PC-3 (cell line): Measurements from ENCODE around the gene COLEC12. TPM values are rescaled to one million over a fixed set of nuclear protein-coding genes. Genes with fewer than 3 reads are reported as not detected.

Experiments
- ATAC-seq: fragments of 200-7000 bp; cut with Tn5 transposase; 2 replicates; pipeline ENCODE4 v1.9.1; 2020; ENCODE audit warnings: mild to moderate bottlenecking, moderate library complexity
- BruUV-seq: library from RNA; stranded (reverse); fragments of 400-500 nt; replicated peaks from 2 replicates; lab custom pipeline; 2021; lab: Mats Ljungman, UMichigan
- CTCF ChIA-PET: fragments of 300-600 bp; sonication (Branson Sonifier 250); formaldehyde crosslinking; loops from one replicate; lab custom pipeline; 2022; ENCODE audit warnings: antibody characterized with exemption; lab: Charles Lee
- POLR2A ChIA-PET: fragments of 300-600 bp; sonication (Branson Sonifier 250); formaldehyde crosslinking; loops from one replicate; lab custom pipeline; 2022; ENCODE audit warnings: antibody characterized with exemption; ENCODE audit not compliant: unreplicated experiment; lab: Charles Lee
- DNase-seq: peaks from one replicate; pipeline ENCODE4 v3.0.0-alpha.2; 2015
- H2AFZ ChIP-seq: fragments of 300-600 bp; sonication (generic); 2 replicates; pipeline ENCODE4 v1.6.0; 2016; ENCODE audit warnings: antibody characterized with exemption, low read length
- H3F3A ChIP-seq: fragments of 300-600 bp; sonication (generic); one replicate; pipeline ENCODE4 v1.6.0; 2017; ENCODE audit warnings: antibody characterized with exemption, low read length, control low read depth, mild to moderate bottlenecking; ENCODE audit not compliant: unreplicated experiment
- H3K27ac ChIP-seq: fragments of 300-600 bp; sonication (generic); 2 replicates; pipeline ENCODE4 v1.5.1; 2016; ENCODE audit warnings: mild to moderate bottlenecking, low read length
- H3K27me3 ChIP-seq: fragments of 300-600 bp; sonication (generic); 2 replicates; pipeline ENCODE4 v1.6.1; 2016; ENCODE audit warnings: low read length, mixed read lengths
- H3K36me3 ChIP-seq: fragments of 300-600 bp; sonication (generic); 2 replicates; pipeline ENCODE4 v1.6.1; 2016; ENCODE audit warnings: low read depth, mixed run types, low read length, mixed read lengths
- H3K4me1 ChIP-seq: fragments of 300-600 bp; sonication (generic); 2 replicates; pipeline ENCODE4 v1.5.1; 2016; ENCODE audit warnings: low read length; ENCODE audit not compliant: insufficient read depth
- H3K4me2 ChIP-seq: fragments of 300-600 bp; sonication (generic); 2 replicates; pipeline ENCODE4 v1.6.0; 2016; ENCODE audit warnings: low read length
- H3K4me3 ChIP-seq: fragments of 300-600 bp; sonication (generic); 2 replicates; pipeline ENCODE4 v1.5.1; 2016; ENCODE audit warnings: mild to moderate bottlenecking, low read length, mixed read lengths
- H3K79me2 ChIP-seq: fragments of 300-600 bp; sonication (generic); 2 replicates; pipeline ENCODE4 v1.6.1; 2017; ENCODE audit warnings: low read length, mixed read lengths
- H3K9ac ChIP-seq: fragments of 300-600 bp; sonication (generic); 2 replicates; pipeline ENCODE4 v1.6.0; 2016; ENCODE audit warnings: mild to moderate bottlenecking, low read length
- H3K9me2 ChIP-seq: fragments of 300-600 bp; sonication (generic); replicated peaks from 2 replicates; pipeline ENCODE4 v1.6.1; 2016; ENCODE audit warnings: mixed run types, low read length, mixed read lengths
- H3K9me3 ChIP-seq: fragments of 300-600 bp; sonication (generic); 2 replicates; pipeline ENCODE4 v1.6.1; 2016; ENCODE audit warnings: low read length, mixed read lengths
- H4K20me1 ChIP-seq: fragments of 300-600 bp; sonication (generic); 2 replicates; pipeline ENCODE4 v1.6.1; 2016; ENCODE audit warnings: low read length, mixed read lengths
- CTCF ChIP-seq: fragments of 300-600 bp; sonication (generic); conservative IDR thresholded peaks from 2 replicates; pipeline ENCODE4 v1.5.1; 2017; ENCODE audit warnings: antibody characterized with exemption, low read depth, mild to moderate bottlenecking, low read length
- EZH2 ChIP-seq: fragments of 300-600 bp; sonication (generic); IDR thresholded peaks from one replicate; pipeline ENCODE4 v1.6.1; 2017; ENCODE audit warnings: antibody characterized with exemption, mild to moderate bottlenecking, low read length; ENCODE audit not compliant: unreplicated experiment
- EZH2phosphoT487 ChIP-seq: fragments of 300-600 bp; sonication (generic); IDR thresholded peaks from 2 replicates; pipeline ENCODE4 v1.6.1; 2018; ENCODE audit warnings: mild to moderate bottlenecking, antibody characterized with exemption, low read length, borderline replicate concordance
- intact Hi-C: fragments of 100-400 bp; cut with micrococcal nuclease; formaldehyde crosslinking; loops from 2 replicates; pipeline ENCODE4 v1.9.0; 2023
- total RNA-seq: library from RNA; depleted of rRNA; stranded (reverse); fragments of >200 nt; gene quantifications from 2 replicates; pipeline ENCODE4 v1.2.3, GENCODE V29; 2014

Gene COLEC12
- total RNA-seq, 1 experiment from 2014 or later: 0.04 TPM

GRCh38 chr18:460791-461190 lies 39.7 kb downstream of the COLEC12 start:
- intact Hi-C loops: no loop called here
- no peaks in the 10 kb centered on the region for H3F3A ChIP-seq
- no peaks in the 10 kb centered on the region for H4K20me1 ChIP-seq
- ChIA-PET CTCF (no interaction called here), POLR2A (interaction anchor here (0.6 kb wide), 1 partner anchor 147 kb away, joined by 3 read pairs; no protein-coding TSS in a partner anchor)
- no peak for TF ChIP-seq CTCF
- TF ChIP-seq EZH2phosphoT487: no peak
- TF ChIP-seq EZH2: no peak
- no peaks in the 10 kb centered on the region for H3K79me2 ChIP-seq
- H2AFZ ChIP-seq: no peak overlapping the region
- no peak for ATAC-seq
- no peaks in the 10 kb centered on the region for H3K36me3 ChIP-seq
- H3K4me2 ChIP-seq: no peak overlapping the region
- no peak overlapping the region for H3K27ac ChIP-seq
- H3K9ac ChIP-seq: no peak overlapping the region
- H3K4me1 ChIP-seq: no peaks in the 10 kb centered on the region
- no peak overlapping the region for H3K4me3 ChIP-seq
- DNase-seq: no peak
- peaks cover 92% of the 10 kb centered on the region for H3K27me3 ChIP-seq
- BruUV-seq: no TSS peak
- H3K9me2 ChIP-seq: no peaks in the 10 kb centered on the region
- H3K9me3 ChIP-seq: no peaks in the 10 kb centered on the region

GRCh38 chr18:459814-460593 lies 40.5 kb downstream of the COLEC12 start:
- Histone ChIP-seq H3K9me3 (no peaks in the 10 kb centered on the region), H2AFZ (no peak overlapping the region), H3K4me2 (no peak overlapping the region), H3K36me3 (no peaks in the 10 kb centered on the region), H3K9ac (no peak overlapping the region), H3K27ac (no peak overlapping the region), H3K4me3 (no peak overlapping the region), H3K79me2 (no peaks in the 10 kb centered on the region), H3F3A (no peaks in the 10 kb centered on the region), H3K4me1 (no peaks in the 10 kb centered on the region), H3K27me3 (peaks cover 92% of the 10 kb centered on the region), H4K20me1 (no peaks in the 10 kb centered on the region), H3K9me2 (no peaks in the 10 kb centered on the region)
- DNase-seq: no peak
- TF ChIP-seq EZH2phosphoT487 (no peak), EZH2 (no peak), CTCF (no peak)
- ChIA-PET POLR2A (no interaction called here), CTCF (no interaction called here)
- intact Hi-C loops: no loop called here
- no TSS peak for BruUV-seq
- ATAC-seq: no peak
